ENCODE data around the gene HIC1.

- TF ChIP-seq, protein P1, sequence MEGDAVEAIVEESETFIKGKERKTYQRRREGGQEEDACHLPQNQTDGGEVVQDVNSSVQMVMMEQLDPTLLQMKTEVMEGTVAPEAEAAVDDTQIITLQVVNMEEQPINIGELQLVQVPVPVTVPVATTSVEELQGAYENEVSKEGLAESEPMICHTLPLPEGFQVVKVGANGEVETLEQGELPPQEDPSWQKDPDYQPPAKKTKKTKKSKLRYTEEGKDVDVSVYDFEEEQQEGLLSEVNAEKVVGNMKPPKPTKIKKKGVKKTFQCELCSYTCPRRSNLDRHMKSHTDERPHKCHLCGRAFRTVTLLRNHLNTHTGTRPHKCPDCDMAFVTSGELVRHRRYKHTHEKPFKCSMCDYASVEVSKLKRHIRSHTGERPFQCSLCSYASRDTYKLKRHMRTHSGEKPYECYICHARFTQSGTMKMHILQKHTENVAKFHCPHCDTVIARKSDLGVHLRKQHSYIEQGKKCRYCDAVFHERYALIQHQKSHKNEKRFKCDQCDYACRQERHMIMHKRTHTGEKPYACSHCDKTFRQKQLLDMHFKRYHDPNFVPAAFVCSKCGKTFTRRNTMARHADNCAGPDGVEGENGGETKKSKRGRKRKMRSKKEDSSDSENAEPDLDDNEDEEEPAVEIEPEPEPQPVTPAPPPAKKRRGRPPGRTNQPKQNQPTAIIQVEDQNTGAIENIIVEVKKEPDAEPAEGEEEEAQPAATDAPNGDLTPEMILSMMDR (conservative IDR thresholded peaks at IDR 0.05; ENCODE audit: low read depth, low read length), result no peak
- TF ChIP-seq EZH2 (IDR thresholded peaks at IDR 0.05; ENCODE audit: borderline replicate concordance, low read depth, low read length, poor library complexity, severe bottlenecking), result no peak
These were observed 12.2 kb downstream of the HIC1 start for GRCh38 chr17:2067048-2067561.
